ENCODE measurements around the gene CTPS1. TPM values are rescaled to one million over a fixed set of nuclear protein-coding genes. Genes with fewer than 3 reads are reported as not detected.

CTPS1 gene
- total RNA-seq, 1 donor from 2014 or later, result 21.7 TPM

- DNase-seq (no peak), ATAC-seq (peak; percentile 13)
- intact Hi-C loops (cut with DNase I), result no loop called here
- H3K27ac ChIP-seq, result no peak overlapping the region
- no peak overlapping the region for H3K4me3 ChIP-seq
- peaks cover 47% of the 10 kb centered on the region for H3K36me3 ChIP-seq
- H3K9me3 ChIP-seq, result no peaks in the 10 kb centered on the region
- H3K4me1 ChIP-seq, result peaks cover 24% of the 10 kb centered on the region
- no peaks in the 10 kb centered on the region for H3K27me3 ChIP-seq
- no peak for TF ChIP-seq CTCF (IDR thresholded peaks at IDR 0.05)
Measured at GRCh38 chr1:40986956-40987355, 7.5 kb downstream of the CTPS1 start.

- no peaks in the 10 kb centered on the region for H3K27me3 ChIP-seq
- no peak overlapping the region for H3K27ac ChIP-seq
- no peak for TF ChIP-seq CTCF (IDR thresholded peaks at IDR 0.05)
- no peak overlapping the region for H3K4me3 ChIP-seq
- intact Hi-C loops (cut with DNase I), result no loop called here
- no peaks in the 10 kb centered on the region for H3K9me3 ChIP-seq
- H3K4me1 ChIP-seq, result peaks cover 17% of the 10 kb centered on the region
- H3K36me3 ChIP-seq, result peaks cover 54% of the 10 kb centered on the region
- ATAC-seq, result no peak
- no peak for DNase-seq
Measured at GRCh38 chr1:40987439-40988276, 8.2 kb downstream of the CTPS1 start.

GRCh38 chr1:40988280-40988679 is 8.8 kb downstream of the CTPS1 start:
- H3K36me3 ChIP-seq, result peaks cover 60% of the 10 kb centered on the region
- ATAC-seq, result no peak
- TF ChIP-seq CTCF (IDR thresholded peaks at IDR 0.05), result no peak
- H3K27me3 ChIP-seq, result no peaks in the 10 kb centered on the region
- no peaks in the 10 kb centered on the region for H3K9me3 ChIP-seq
- intact Hi-C loops (cut with DNase I), result no loop called here
- no peak overlapping the region for H3K27ac ChIP-seq
- H3K4me1 ChIP-seq, result peaks cover 14% of the 10 kb centered on the region
- DNase-seq, result no peak
- H3K4me3 ChIP-seq, result no peak overlapping the region

GRCh38 chr1:40989066-40989465 is 9.6 kb downstream of the CTPS1 start:
- peaks cover 66% of the 10 kb centered on the region for H3K36me3 ChIP-seq

GRCh38 chr1:40997096-40997495 is 17.6 kb downstream of the CTPS1 start:
- no peak for ATAC-seq
- H3K9me3 ChIP-seq, result no peaks in the 10 kb centered on the region
- no peak for DNase-seq
- H3K36me3 ChIP-seq, result peaks cover 93% of the 10 kb centered on the region
- H3K4me3 ChIP-seq, result no peak overlapping the region
- H3K27ac ChIP-seq, result no peak overlapping the region
- no peaks in the 10 kb centered on the region for H3K27me3 ChIP-seq
- intact Hi-C loops (cut with DNase I), result no loop called here
- H3K4me1 ChIP-seq, result no peaks in the 10 kb centered on the region
- no peak for TF ChIP-seq CTCF (IDR thresholded peaks at IDR 0.05)

More at GRCh38 chr1:40989066-40989465, 9.6 kb downstream of the CTPS1 start:
- TF ChIP-seq CTCF (IDR thresholded peaks at IDR 0.05), result no peak
- Histone ChIP-seq H3K4me3 (no peak overlapping the region), H3K27ac (no peak overlapping the region), H3K4me1 (peaks cover 14% of the 10 kb centered on the region), H3K27me3 (no peaks in the 10 kb centered on the region), H3K9me3 (no peaks in the 10 kb centered on the region)
- ATAC-seq (no peak), DNase-seq (no peak)
- intact Hi-C loops (cut with DNase I), result no loop called here
